ENCODE data around the gene LDAH. TPM values are rescaled to one million over a fixed set of nuclear protein-coding genes. Genes with fewer than 3 reads are reported as not detected.
A peak's percentile ranks its signal among the peaks of the same experiment; 100 is the strongest.

The LDAH gene
- total and polyA plus RNA-seq, 2 experiments from 2014 or later, result 13.2 to 27.6 TPM

DNA sequence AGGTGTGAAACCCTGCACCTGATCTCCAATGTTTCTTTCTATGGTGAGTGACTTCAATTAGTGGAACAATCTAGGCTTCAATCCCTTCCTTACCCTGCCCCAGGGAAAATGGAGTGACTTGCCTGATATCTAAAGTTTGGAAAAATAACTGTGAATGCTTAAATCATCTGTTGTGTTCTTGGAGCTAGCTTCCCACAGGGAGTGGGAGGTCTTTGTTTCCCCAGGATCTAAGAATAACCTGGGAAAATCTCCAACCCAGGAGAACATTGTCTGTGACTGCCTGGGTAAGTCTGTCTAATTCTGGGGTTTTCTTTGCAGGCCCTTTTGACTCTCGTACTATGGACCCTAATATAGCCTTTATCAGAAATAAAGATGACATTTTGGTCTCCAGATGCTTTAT lies 13.6 kb upstream of the LDAH start:
- no peak overlapping the region for H3K27ac ChIP-seq
- no peaks in the 10 kb centered on the region for H3K27me3 ChIP-seq (replicated peaks; ENCODE audit: insufficient read depth)
- in situ Hi-C loops (cut with MboI), result no loop called here
- no peak overlapping the region for H3K4me2 ChIP-seq (ENCODE audit: unreplicated experiment)
- H2AFZ ChIP-seq, result no peak overlapping the region
- 15 to 16% methylated on average over 1 of the region's 1 CpG for whole genome bisulfite sequencing, 2 experiments (ENCODE audit: low coverage in 1 of 2, low lambda C conversion rate in 2 of 2, missing lambda C conversion rate in 2 of 2)
- no peaks in the 10 kb centered on the region for H3K79me2 ChIP-seq (ENCODE audit: insufficient read depth)
- H3K4me1 ChIP-seq (ENCODE audit: insufficient read depth), result no peaks in the 10 kb centered on the region
- H4K20me1 ChIP-seq (ENCODE audit: insufficient read depth), result no peaks in the 10 kb centered on the region
- DNase-seq, result no peak
- H3K9ac ChIP-seq, result no peak overlapping the region
- no peak overlapping the region for H3K4me3 ChIP-seq
- H3F3A ChIP-seq (ENCODE audit: insufficient read depth), result no peaks in the 10 kb centered on the region
- H3K9me3 ChIP-seq (ENCODE audit: low read depth), result no peaks in the 10 kb centered on the region
- no peak for TF ChIP-seq EZH2phosphoT487 (IDR thresholded peaks at IDR 0.05; ENCODE audit: insufficient read depth, low read depth)
- no peak for TF ChIP-seq EZH2 (IDR thresholded peaks at IDR 0.05; ENCODE audit: insufficient read depth, poor library complexity, severe bottlenecking)
- no peaks in the 10 kb centered on the region for H3K9me2 ChIP-seq (ENCODE audit: insufficient read depth)
- no peaks in the 10 kb centered on the region for H3K36me3 ChIP-seq (ENCODE audit: low read depth)

DNA sequence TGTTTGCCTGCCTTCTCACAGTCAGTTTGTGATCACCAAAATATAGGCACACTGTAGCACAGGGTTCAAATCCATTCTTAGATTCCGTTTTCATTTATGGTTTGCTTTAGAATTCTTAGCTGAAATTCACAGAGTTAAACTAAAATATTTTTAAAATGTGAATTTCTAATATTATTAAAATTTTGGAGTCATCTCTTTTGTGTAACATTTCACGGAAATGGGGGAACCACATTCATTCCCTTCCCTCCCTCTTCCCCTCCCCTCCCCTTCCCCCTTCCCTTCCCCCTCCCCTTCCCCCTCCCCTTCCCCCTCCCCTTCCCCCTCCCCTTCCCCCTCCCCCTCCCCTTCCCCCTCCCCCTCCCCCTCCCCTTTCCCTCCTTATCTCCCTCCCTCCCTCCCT lies 11.4 kb upstream of the LDAH start:
- Histone ChIP-seq H2AFZ (no peak overlapping the region), H3K36me3 (ENCODE audit: low read depth) (no peaks in the 10 kb centered on the region), H3K27me3 (replicated peaks; ENCODE audit: insufficient read depth) (no peaks in the 10 kb centered on the region), H3K27ac (no peak overlapping the region), H3K9ac (no peak overlapping the region), H3K79me2 (ENCODE audit: insufficient read depth) (no peaks in the 10 kb centered on the region), H3K9me2 (ENCODE audit: insufficient read depth) (no peaks in the 10 kb centered on the region), H4K20me1 (ENCODE audit: insufficient read depth) (no peaks in the 10 kb centered on the region), H3K4me3 (no peak overlapping the region), H3K9me3 (ENCODE audit: low read depth) (no peaks in the 10 kb centered on the region), H3F3A (ENCODE audit: insufficient read depth) (no peaks in the 10 kb centered on the region), H3K4me1 (ENCODE audit: insufficient read depth) (no peaks in the 10 kb centered on the region), H3K4me2 (ENCODE audit: unreplicated experiment) (no peak overlapping the region)
- no peak for DNase-seq
- TF ChIP-seq EZH2 (IDR thresholded peaks at IDR 0.05; ENCODE audit: insufficient read depth, poor library complexity, severe bottlenecking), result no peak
- no peak for TF ChIP-seq EZH2phosphoT487 (IDR thresholded peaks at IDR 0.05; ENCODE audit: insufficient read depth, low read depth)
- in situ Hi-C loops (cut with MboI), result no loop called here
- WGBS, 2 experiments (ENCODE audit: low coverage in 1 of 2, low lambda C conversion rate in 2 of 2, missing lambda C conversion rate in 2 of 2), result 0 to 5% methylated on average over 1 to 2 of the region's 2 CpGs

DNA sequence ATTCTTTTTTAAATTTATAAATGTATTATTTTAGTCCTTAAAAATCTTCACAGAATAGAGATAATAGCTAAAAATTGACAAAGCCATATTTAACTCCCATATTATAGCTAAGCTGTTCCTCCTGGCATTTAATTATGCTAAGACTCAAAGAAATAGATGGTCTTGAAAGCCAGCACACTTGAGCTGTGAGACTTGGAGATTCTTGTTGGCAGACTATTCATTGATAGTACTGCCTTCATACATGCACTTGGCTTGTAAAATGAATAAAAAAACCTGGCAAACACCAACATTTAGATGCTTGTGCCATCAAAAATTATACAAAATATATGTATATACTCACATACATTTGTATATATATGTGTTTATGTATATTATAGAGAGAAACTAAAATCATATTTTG lies 9.7 kb upstream of the LDAH start:
- no peak overlapping the region for H2AFZ ChIP-seq
- no peak overlapping the region for H3K27ac ChIP-seq
- H3K9ac ChIP-seq, result no peak overlapping the region
- H3K79me2 ChIP-seq (ENCODE audit: insufficient read depth), result no peaks in the 10 kb centered on the region
- H3K27me3 ChIP-seq (replicated peaks; ENCODE audit: insufficient read depth), result no peaks in the 10 kb centered on the region
- H3K4me3 ChIP-seq, result no peak overlapping the region
- H3K4me1 ChIP-seq (ENCODE audit: insufficient read depth), result no peaks in the 10 kb centered on the region
- H4K20me1 ChIP-seq (ENCODE audit: insufficient read depth), result no peaks in the 10 kb centered on the region
- no peak for TF ChIP-seq EZH2 (IDR thresholded peaks at IDR 0.05; ENCODE audit: insufficient read depth, poor library complexity, severe bottlenecking)
- no peak for TF ChIP-seq EZH2phosphoT487 (IDR thresholded peaks at IDR 0.05; ENCODE audit: insufficient read depth, low read depth)
- in situ Hi-C loops (cut with MboI), result no loop called here
- H3K36me3 ChIP-seq (ENCODE audit: low read depth), result no peaks in the 10 kb centered on the region
- H3K4me2 ChIP-seq (ENCODE audit: unreplicated experiment), result no peak overlapping the region
- no peaks in the 10 kb centered on the region for H3K9me2 ChIP-seq (ENCODE audit: insufficient read depth)
- no peak for DNase-seq
- no peaks in the 10 kb centered on the region for H3K9me3 ChIP-seq (ENCODE audit: low read depth)
- no peaks in the 10 kb centered on the region for H3F3A ChIP-seq (ENCODE audit: insufficient read depth)

GRCh38 chr2:20829861-20830260 lies 7.0 kb upstream of the LDAH start:
- Histone ChIP-seq H3K27me3 (replicated peaks; ENCODE audit: insufficient read depth) (no peaks in the 10 kb centered on the region), H3K4me3 (no peak overlapping the region), H3K9me2 (ENCODE audit: insufficient read depth) (no peaks in the 10 kb centered on the region), H3K4me1 (ENCODE audit: insufficient read depth) (no peaks in the 10 kb centered on the region), H3K9ac (no peak overlapping the region), H3K4me2 (ENCODE audit: unreplicated experiment) (no peak overlapping the region), H3K9me3 (ENCODE audit: low read depth) (no peaks in the 10 kb centered on the region), H3F3A (ENCODE audit: insufficient read depth) (no peaks in the 10 kb centered on the region), H3K27ac (no peak overlapping the region), H2AFZ (no peak overlapping the region), H3K36me3 (ENCODE audit: low read depth) (no peaks in the 10 kb centered on the region), H4K20me1 (ENCODE audit: insufficient read depth) (no peaks in the 10 kb centered on the region), H3K79me2 (ENCODE audit: insufficient read depth) (no peaks in the 10 kb centered on the region)
- TF ChIP-seq EZH2phosphoT487 (IDR thresholded peaks at IDR 0.05; ENCODE audit: insufficient read depth, low read depth), result no peak
- no peak for TF ChIP-seq EZH2 (IDR thresholded peaks at IDR 0.05; ENCODE audit: insufficient read depth, poor library complexity, severe bottlenecking)
- DNase-seq, result no peak
- WGBS, 2 experiments (ENCODE audit: low coverage in 1 of 2, low lambda C conversion rate in 2 of 2, missing lambda C conversion rate in 2 of 2), result 0 to 5% methylated on average over 1 of the region's 1 CpG
- in situ Hi-C loops (cut with MboI), result no loop called here

DNA sequence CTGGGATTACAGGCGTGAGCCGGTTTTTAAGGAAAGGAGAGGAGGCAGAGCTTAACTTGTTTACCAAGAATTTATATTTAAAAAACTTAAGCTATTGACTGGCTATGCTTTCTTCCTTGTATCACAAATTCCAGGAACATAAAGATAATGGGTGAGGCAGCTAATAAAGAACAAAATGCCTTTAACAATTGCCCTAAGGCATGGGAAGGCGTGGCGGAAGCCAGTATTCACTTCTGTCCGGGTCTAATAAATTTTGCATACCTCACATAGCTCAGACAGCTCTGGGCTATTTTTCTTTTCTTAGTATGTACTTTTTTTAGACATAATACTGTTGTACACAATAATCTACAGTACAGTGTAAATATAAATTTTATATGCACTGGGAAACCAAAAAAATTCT lies 1.0 kb upstream of the LDAH start:
- DNase-seq, result no peak
- H3K27ac ChIP-seq, result no peak overlapping the region
- WGBS, 2 experiments (ENCODE audit: low coverage in 1 of 2, low lambda C conversion rate in 2 of 2, missing lambda C conversion rate in 2 of 2), result 78 to 84% methylated on average over 5 of the region's 5 CpGs

More for the DNA sequence above, 1.0 kb upstream of the LDAH start:
- Histone ChIP-seq H3K4me2 (ENCODE audit: unreplicated experiment) (no peak overlapping the region), H3K9me2 (ENCODE audit: insufficient read depth) (no peaks in the 10 kb centered on the region), H3K4me3 (no peak overlapping the region), H3K36me3 (ENCODE audit: low read depth) (no peaks in the 10 kb centered on the region), H3K4me1 (ENCODE audit: insufficient read depth) (peaks cover 7% of the 10 kb centered on the region; the same call in 1 of the 2 replicates), H3K9ac (no peak overlapping the region), H4K20me1 (ENCODE audit: insufficient read depth) (no peaks in the 10 kb centered on the region), H3K27me3 (replicated peaks; ENCODE audit: insufficient read depth) (no peaks in the 10 kb centered on the region), H3K79me2 (ENCODE audit: insufficient read depth) (peaks cover 18% of the 10 kb centered on the region), H2AFZ (peak overlapping the region; percentile 100; the same call in 1 of the 2 replicates), H3K9me3 (ENCODE audit: low read depth) (no peaks in the 10 kb centered on the region), H3F3A (ENCODE audit: insufficient read depth) (no peaks in the 10 kb centered on the region)
- no peak for TF ChIP-seq EZH2 (IDR thresholded peaks at IDR 0.05; ENCODE audit: insufficient read depth, poor library complexity, severe bottlenecking)
- TF ChIP-seq EZH2phosphoT487 (IDR thresholded peaks at IDR 0.05; ENCODE audit: insufficient read depth, low read depth), result no peak
- in situ Hi-C loops (cut with MboI), result no loop called here

Measured in GM23248 (cell line).